GM12878 (cell line): ENCODE measurements around the gene ADAM15. TPM values are rescaled to one million over a fixed set of nuclear protein-coding genes. Genes with fewer than 3 reads are reported as not detected.

Experiments
- ATAC-seq: fragments of 200-7000 bp; cut with Tn5 transposase; 3 replicates; pipeline ENCODE4 v1.9.1; 2020; ENCODE audit warnings: mild to moderate bottlenecking, moderate library complexity
- BruUV-seq: library from RNA; stranded (reverse); fragments of 400-500 nt; replicated peaks from 2 replicates; lab custom pipeline; 2021; lab: Mats Ljungman, UMichigan
- CTCF ChIA-PET: fragments of 300-600 bp; sonication (Branson Sonifier 250); formaldehyde crosslinking; extraction: SDS; loops from one replicate; lab custom pipeline; 2021; ENCODE audit warnings: inconsistent platforms; lab: Yijun Ruan, JAX
- POLR2A ChIA-PET: fragments of 350-600 bp; formaldehyde crosslinking; extraction: SDS; loops from one replicate; lab custom pipeline; 2021; ENCODE audit warnings: inconsistent platforms; lab: Charles Lee
- RAD21 ChIA-PET: fragments of 300-600 bp; sonication (Branson Sonifier 250); formaldehyde crosslinking; loops from one replicate; lab custom pipeline; 2023; ENCODE audit warnings: antibody characterized with exemption; ENCODE audit not compliant: unreplicated experiment; lab: Charles Lee
- SMC1A ChIA-PET: fragments of 300-600 bp; sonication (Branson Sonifier 250); formaldehyde crosslinking; loops from one replicate; lab custom pipeline; 2023; ENCODE audit not compliant: unreplicated experiment, uncharacterized antibody; lab: Charles Lee
- DNase-seq: peaks from one replicate; pipeline ENCODE4 v3.0.0-alpha.2; 2011; ENCODE audit warnings: low read depth, low spot score
- FAIRE-seq: peaks from 3 replicates; lab custom pipeline; 2011; peaks lifted over from hg19 to GRCh38; lab: Jason Lieb, UNC
- H2AFZ ChIP-seq: 2 replicates; pipeline ENCODE4 v1.6.0; 2011; ENCODE audit warnings: low read depth, low read length, control low read depth; ENCODE audit not compliant: control insufficient read depth
- H3K27ac ChIP-seq: 2 replicates; pipeline ENCODE4 v1.5.1; 2011; ENCODE audit warnings: control low read depth; ENCODE audit not compliant: control insufficient read depth, insufficient read depth
- H3K27me3 ChIP-seq, 2 experiments: replicated peaks in 1 of 2; 2 replicates each; pipeline versions ENCODE4 v1.6.0 to v1.6.1; 2011; ENCODE audit warnings: low read length in 1 of 2; ENCODE audit not compliant: control insufficient read depth in 2 of 2, insufficient read depth in 2 of 2
- H3K36me3 ChIP-seq, 2 experiments: 2 replicates each; pipeline ENCODE4 v1.5.1; 2011; ENCODE audit warnings: low read length in 1 of 2; ENCODE audit not compliant: control insufficient read depth in 2 of 2, insufficient read depth in 2 of 2
- H3K4me1 ChIP-seq: 2 replicates; pipeline ENCODE4 v1.6.1; 2011; ENCODE audit warnings: mild to moderate bottlenecking, low read length, moderate library complexity, mixed read lengths; ENCODE audit not compliant: control insufficient read depth, insufficient read depth
- H3K4me2 ChIP-seq: 2 replicates; pipeline ENCODE4 v1.6.0; 2011; ENCODE audit warnings: control low read depth; ENCODE audit not compliant: control insufficient read depth, insufficient read depth
- H3K4me3 ChIP-seq: fragments of 200-600 bp; sonication (generic); 2 replicates; pipeline ENCODE4 v1.5.1; 2016
- H3K79me2 ChIP-seq: 2 replicates; pipeline ENCODE4 v1.6.0; 2011; ENCODE audit warnings: low read length; ENCODE audit not compliant: control insufficient read depth, insufficient read depth
- H3K9ac ChIP-seq: 2 replicates; pipeline ENCODE4 v1.8.0; 2011; ENCODE audit warnings: low read length, control low read depth, mixed read lengths; ENCODE audit not compliant: control insufficient read depth, insufficient read depth
- H3K9me3 ChIP-seq: replicated peaks from 3 replicates; pipeline ENCODE4 v1.5.1; 2011; ENCODE audit warnings: mild to moderate bottlenecking, low read length; ENCODE audit not compliant: control insufficient read depth, insufficient read depth
- H4K20me1 ChIP-seq: 2 replicates; pipeline ENCODE4 v1.6.0; 2011; ENCODE audit not compliant: control insufficient read depth, insufficient read depth
- CREB1 ChIP-seq: IDR thresholded peaks from 2 replicates; pipeline ENCODE4 v1.6.1; 2012; ENCODE audit warnings: low read depth, mild to moderate bottlenecking, inconsistent platforms
- ETV6 ChIP-seq, 2 experiments: fragments of 450-650 bp in 1 of 2; IDR thresholded peaks in 1 of 2; conservative IDR thresholded peaks in 1 of 2; 2 replicates each; pipeline ENCODE4 v1.6.1; 2014; ENCODE audit warnings: antibody characterized with exemption in 1 of 2, borderline replicate concordance in 1 of 2, low read depth in 1 of 2, mild to moderate bottlenecking in 1 of 2, moderate library complexity in 1 of 2
- MTA2 ChIP-seq: fragments of 450-650 bp; IDR thresholded peaks from 2 replicates; pipeline ENCODE4 v1.6.1; 2016; ENCODE audit warnings: low read depth, mild to moderate bottlenecking, moderate library complexity
- NRF1 ChIP-seq: conservative IDR thresholded peaks from 2 replicates; pipeline ENCODE4 v1.6.1; 2011; ENCODE audit warnings: mild to moderate bottlenecking, low read depth, low read length, improper control_type of control experiment
- POLR2A ChIP-seq: IDR thresholded peaks from 2 replicates; pipeline ENCODE4 v1.6.1; 2011; ENCODE audit warnings: low read depth, mild to moderate bottlenecking, low read length
- SREBF2 ChIP-seq: IDR thresholded peaks from 2 replicates; pipeline ENCODE4 v1.6.1; 2012; ENCODE audit warnings: mild to moderate bottlenecking, low read length
- TCF12 ChIP-seq: IDR thresholded peaks from 2 replicates; pipeline ENCODE4 v1.6.1; 2011; ENCODE audit warnings: low read depth, mild to moderate bottlenecking, low read length
- YBX1 ChIP-seq: fragments of 450-650 bp; IDR thresholded peaks from 2 replicates; pipeline ENCODE4 v1.6.1; 2016; ENCODE audit warnings: antibody characterized with exemption
- ZZZ3 ChIP-seq: IDR thresholded peaks from 2 replicates; pipeline ENCODE4 v1.6.1; 2011; ENCODE audit warnings: low read depth; ENCODE audit not compliant: control insufficient read depth, insufficient read length
- WGBS: methylation state at CpG from one replicate; pipeline ENCODE4 v1.1.6; 2016; ENCODE audit warnings: low lambda C conversion rate; ENCODE audit not compliant: insufficient replicate concordance, insufficient coverage; ENCODE audit errors: missing lambda C conversion rate; 5-methylcytosine and 5-hydroxymethylcytosine counted together
- in situ Hi-C: fragments of 300-500 bp; cut with MboI; formaldehyde crosslinking; loops from 9 replicates; pipeline ENCODE4 v1.14.3; 2018; ENCODE audit warnings: mixed read lengths
- intact Hi-C: fragments of 100-400 bp; cut with micrococcal nuclease; formaldehyde crosslinking; loops from one replicate; pipeline ENCODE4 v1.14.2; 2022; ENCODE audit not compliant: unreplicated experiment
- polyA plus RNA-seq, 11 experiments: library from polyadenylated mRNA; depleted of rRNA in 4 of 11; unstranded in 6 of 11; stranded (reverse) in 5 of 11; fragments of >200 nt; fragmentation: Nextera tagmentation in 4 of 11; fragmentation: Illumina TruSeq in 1 of 11; extraction: Ambion mirVana in 4 of 11; extraction: Trizol in 1 of 11; gene quantifications; 1 replicate in 1 of 11; 2 replicates in 10 of 11; pipeline versions ENCODE4 v1.2.1 to v1.2.3, GENCODE V29; 2011 to 2016; ENCODE audit warnings: inconsistent platforms in 2 of 11, missing spikeins in 2 of 11, low read depth in 1 of 11
- total RNA-seq, 4 experiments: library from RNA; depleted of rRNA in 3 of 4; stranded (reverse); fragments of >200 nt in 3 of 4; fragmentation: Illumina TruSeq in 1 of 4; extraction: Trizol in 1 of 4; gene quantifications; 2 replicates each; pipeline versions ENCODE4 v1.2.1 to v1.2.3, GENCODE V29; 2013 to 2021
- TF ChIP-seq, protein P1 (sequence below): IDR thresholded peaks from 2 replicates; pipeline ENCODE4 v1.6.1; 2012; ENCODE audit warnings: improper control_type of control experiment, low read depth, low read length; ENCODE audit not compliant: insufficient replicate concordance
- TF ChIP-seq, protein P2 (sequence below): fragments of 450-650 bp; conservative IDR thresholded peaks from 2 replicates; pipeline ENCODE4 v1.6.1; 2017; ENCODE audit warnings: mild to moderate bottlenecking, moderate library complexity
- TF ChIP-seq, protein P3 (sequence below): fragments of 450-650 bp; IDR thresholded peaks from 2 replicates; pipeline ENCODE4 v1.6.1; 2017; ENCODE audit warnings: mild to moderate bottlenecking, low read depth, inconsistent platforms; ENCODE audit not compliant: poor library complexity, severe bottlenecking

The ADAM15 gene
- total and polyA plus RNA-seq, 10 of the 15 experiments (the other 5 are each of a cell fraction or from before 2014, with no cell fraction given) = 0.29 to 38.8 (median 14.7) TPM

DNA sequence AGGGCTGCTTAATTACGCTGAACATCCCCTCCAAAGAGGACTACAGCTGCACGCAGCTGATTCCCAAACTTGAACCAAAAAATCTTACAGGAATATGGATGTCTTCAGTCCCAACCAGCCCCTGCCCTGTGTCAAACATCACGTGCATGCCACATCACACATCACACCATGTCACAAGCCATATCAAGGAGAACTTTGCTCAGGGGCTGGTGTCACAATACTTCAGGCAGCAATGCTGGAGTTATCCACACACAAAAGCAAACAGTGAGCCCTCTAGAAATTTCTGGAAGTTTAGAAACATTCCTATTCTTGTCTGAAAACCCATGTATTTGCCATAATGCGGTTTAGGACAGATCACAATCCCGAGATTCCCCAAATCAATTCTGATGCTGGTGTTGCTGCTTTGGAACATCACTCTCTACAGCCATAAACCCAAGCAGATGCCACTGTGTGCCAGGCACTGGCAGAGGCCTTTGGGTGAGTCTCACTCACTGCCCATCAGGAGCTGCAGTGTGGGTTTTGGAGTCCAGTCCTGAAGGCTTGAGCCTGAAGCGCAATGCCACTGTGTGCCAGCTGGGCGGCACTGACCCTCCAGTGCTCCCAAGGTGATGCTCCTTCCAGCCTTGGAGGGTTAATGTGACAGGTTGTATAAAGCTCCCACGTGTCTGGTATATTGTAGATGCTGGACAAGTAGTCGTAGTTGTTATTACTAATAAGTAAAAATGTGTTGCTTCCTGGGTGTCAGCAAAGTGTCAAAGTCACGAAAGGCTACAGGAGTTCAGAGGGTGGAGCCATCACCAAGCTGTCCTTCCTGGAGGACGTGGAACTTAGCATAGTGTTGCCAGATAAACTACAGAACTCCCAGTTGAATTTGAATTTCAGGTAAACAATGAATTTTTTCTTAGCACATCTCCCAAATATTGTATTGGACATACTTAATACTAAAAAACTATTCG is 56.5 kb downstream of the ADAM15 start (continued):
- TF ChIP-seq, protein P1, sequence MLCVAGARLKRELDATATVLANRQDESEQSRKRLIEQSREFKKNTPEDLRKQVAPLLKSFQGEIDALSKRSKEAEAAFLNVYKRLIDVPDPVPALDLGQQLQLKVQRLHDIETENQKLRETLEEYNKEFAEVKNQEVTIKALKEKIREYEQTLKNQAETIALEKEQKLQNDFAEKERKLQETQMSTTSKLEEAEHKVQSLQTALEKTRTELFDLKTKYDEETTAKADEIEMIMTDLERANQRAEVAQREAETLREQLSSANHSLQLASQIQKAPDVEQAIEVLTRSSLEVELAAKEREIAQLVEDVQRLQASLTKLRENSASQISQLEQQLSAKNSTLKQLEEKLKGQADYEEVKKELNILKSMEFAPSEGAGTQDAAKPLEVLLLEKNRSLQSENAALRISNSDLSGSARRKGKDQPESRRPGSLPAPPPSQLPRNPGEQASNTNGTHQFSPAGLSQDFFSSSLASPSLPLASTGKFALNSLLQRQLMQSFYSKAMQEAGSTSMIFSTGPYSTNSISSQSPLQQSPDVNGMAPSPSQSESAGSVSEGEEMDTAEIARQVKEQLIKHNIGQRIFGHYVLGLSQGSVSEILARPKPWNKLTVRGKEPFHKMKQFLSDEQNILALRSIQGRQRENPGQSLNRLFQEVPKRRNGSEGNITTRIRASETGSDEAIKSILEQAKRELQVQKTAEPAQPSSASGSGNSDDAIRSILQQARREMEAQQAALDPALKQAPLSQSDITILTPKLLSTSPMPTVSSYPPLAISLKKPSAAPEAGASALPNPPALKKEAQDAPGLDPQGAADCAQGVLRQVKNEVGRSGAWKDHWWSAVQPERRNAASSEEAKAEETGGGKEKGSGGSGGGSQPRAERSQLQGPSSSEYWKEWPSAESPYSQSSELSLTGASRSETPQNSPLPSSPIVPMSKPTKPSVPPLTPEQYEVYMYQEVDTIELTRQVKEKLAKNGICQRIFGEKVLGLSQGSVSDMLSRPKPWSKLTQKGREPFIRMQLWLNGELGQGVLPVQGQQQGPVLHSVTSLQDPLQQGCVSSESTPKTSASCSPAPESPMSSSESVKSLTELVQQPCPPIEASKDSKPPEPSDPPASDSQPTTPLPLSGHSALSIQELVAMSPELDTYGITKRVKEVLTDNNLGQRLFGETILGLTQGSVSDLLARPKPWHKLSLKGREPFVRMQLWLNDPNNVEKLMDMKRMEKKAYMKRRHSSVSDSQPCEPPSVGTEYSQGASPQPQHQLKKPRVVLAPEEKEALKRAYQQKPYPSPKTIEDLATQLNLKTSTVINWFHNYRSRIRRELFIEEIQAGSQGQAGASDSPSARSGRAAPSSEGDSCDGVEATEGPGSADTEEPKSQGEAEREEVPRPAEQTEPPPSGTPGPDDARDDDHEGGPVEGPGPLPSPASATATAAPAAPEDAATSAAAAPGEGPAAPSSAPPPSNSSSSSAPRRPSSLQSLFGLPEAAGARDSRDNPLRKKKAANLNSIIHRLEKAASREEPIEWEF = no peak
- TF ChIP-seq POLR2A = no peak
- TF ChIP-seq TCF12 = no peak

DNA sequence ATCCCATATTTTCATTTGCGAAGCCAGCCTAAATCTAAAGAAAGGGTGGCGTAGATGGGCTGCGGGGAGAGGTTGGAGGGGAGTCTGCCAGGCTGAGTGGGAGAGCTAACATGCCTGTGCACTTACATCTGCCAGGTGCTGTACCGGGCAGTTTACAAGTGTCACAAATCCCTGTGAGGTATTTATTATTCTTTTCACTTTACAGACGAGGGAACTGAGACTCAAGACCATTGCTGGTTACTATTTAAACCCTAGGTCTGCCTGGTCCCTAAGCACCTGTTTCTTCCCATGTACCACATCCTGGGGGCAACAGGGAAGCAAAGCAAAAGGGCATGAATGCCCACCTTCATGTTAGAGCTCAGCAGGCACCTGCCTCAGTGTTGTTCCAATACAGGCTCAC is 57.2 kb downstream of the ADAM15 start:
- Histone ChIP-seq H3K27ac (no peak overlapping the region), H3K27me3 (no peaks in the 10 kb centered on the region), H3K9me3 (no peaks in the 10 kb centered on the region), H3K4me1 (no peaks in the 10 kb centered on the region), H3K79me2 (no peaks in the 10 kb centered on the region), H3K36me3 (no peaks in the 10 kb centered on the region), H3K4me2 (no peak overlapping the region), H4K20me1 (no peaks in the 10 kb centered on the region), H3K9ac (no peak overlapping the region), H3K4me3 (no peak overlapping the region), H2AFZ (no peak overlapping the region)
- SMC1A ChIA-PET = interaction anchor here (1.0 to 1.6 kb wide), 2 partner anchors 16 to 64 kb away, joined by 5 to 6 read pairs; partner anchors contain the start of gene KRTCAP2
- in situ Hi-C loops = no loop called here
- POLR2A ChIA-PET = interaction anchor here (0.6 to 1.3 kb wide), 2 partner anchors 12 to 253 kb away, joined by 3 read pairs; no protein-coding TSS in a partner anchor
- CTCF ChIA-PET = interaction anchor here (0.8 to 3.0 kb wide), 5 partner anchors 10 to 65 kb away, joined by 3 to 9 read pairs (median 3); partner anchors contain the start of gene KRTCAP2
- intact Hi-C loops = no loop called here
- BruUV-seq = no TSS peak
- RAD21 ChIA-PET = no interaction called here
- ATAC-seq (no peak), DNase-seq (no peak), FAIRE-seq (no peak)
- 73% methylated on average over 5 of the region's 5 CpGs for WGBS
- TF ChIP-seq ETV6 (conservative IDR thresholded peaks at IDR 0.05 in 1 of 2, IDR thresholded peaks at IDR 0.05 in 1 of 2; ENCODE audit: borderline replicate concordance in 1 of 2, low read depth in 1 of 2) = no peak
- no peak for TF ChIP-seq YBX1
- no peak for TF ChIP-seq NRF1
- TF ChIP-seq, protein P2, sequence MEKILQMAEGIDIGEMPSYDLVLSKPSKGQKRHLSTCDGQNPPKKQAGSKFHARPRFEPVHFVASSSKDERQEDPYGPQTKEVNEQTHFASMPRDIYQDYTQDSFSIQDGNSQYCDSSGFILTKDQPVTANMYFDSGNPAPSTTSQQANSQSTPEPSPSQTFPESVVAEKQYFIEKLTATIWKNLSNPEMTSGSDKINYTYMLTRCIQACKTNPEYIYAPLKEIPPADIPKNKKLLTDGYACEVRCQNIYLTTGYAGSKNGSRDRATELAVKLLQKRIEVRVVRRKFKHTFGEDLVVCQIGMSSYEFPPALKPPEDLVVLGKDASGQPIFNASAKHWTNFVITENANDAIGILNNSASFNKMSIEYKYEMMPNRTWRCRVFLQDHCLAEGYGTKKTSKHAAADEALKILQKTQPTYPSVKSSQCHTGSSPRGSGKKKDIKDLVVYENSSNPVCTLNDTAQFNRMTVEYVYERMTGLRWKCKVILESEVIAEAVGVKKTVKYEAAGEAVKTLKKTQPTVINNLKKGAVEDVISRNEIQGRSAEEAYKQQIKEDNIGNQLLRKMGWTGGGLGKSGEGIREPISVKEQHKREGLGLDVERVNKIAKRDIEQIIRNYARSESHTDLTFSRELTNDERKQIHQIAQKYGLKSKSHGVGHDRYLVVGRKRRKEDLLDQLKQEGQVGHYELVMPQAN = no peak
- TF ChIP-seq ZZZ3 = no peak
- no peak for TF ChIP-seq SREBF2
- no peak for TF ChIP-seq CREB1
- TF ChIP-seq MTA2 = no peak
- TF ChIP-seq, protein P3, sequence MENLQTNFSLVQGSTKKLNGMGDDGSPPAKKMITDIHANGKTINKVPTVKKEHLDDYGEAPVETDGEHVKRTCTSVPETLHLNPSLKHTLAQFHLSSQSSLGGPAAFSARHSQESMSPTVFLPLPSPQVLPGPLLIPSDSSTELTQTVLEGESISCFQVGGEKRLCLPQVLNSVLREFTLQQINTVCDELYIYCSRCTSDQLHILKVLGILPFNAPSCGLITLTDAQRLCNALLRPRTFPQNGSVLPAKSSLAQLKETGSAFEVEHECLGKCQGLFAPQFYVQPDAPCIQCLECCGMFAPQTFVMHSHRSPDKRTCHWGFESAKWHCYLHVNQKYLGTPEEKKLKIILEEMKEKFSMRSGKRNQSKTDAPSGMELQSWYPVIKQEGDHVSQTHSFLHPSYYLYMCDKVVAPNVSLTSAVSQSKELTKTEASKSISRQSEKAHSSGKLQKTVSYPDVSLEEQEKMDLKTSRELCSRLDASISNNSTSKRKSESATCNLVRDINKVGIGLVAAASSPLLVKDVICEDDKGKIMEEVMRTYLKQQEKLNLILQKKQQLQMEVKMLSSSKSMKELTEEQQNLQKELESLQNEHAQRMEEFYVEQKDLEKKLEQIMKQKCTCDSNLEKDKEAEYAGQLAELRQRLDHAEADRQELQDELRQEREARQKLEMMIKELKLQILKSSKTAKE = no peak
